Type B pancreatic cell (in vitro differentiated cells): ENCODE measurements around the gene KCTD19. TPM values are rescaled to one million over a fixed set of nuclear protein-coding genes. Genes with fewer than 3 reads are reported as not detected.
A peak's percentile ranks its signal among the peaks of the same experiment; 100 is the strongest.

Source experiments
- DNase-seq: peaks from one replicate; pipeline ENCODE4 v3.0.0; 2021; ENCODE audit warnings: mixed read lengths; ENCODE audit not compliant: unreplicated experiment; ENCODE audit errors: extremely low spot score
- H3K27ac Mint-ChIP-seq: 2 replicates; pipeline ENCODE4 v1.8.0; 2021; ENCODE audit warnings: mild to moderate bottlenecking, mixed read lengths
- H3K27me3 Mint-ChIP-seq: 2 replicates; pipeline ENCODE4 v1.8.0; 2021; ENCODE audit warnings: mixed read lengths
- H3K36me3 Mint-ChIP-seq: 2 replicates; pipeline ENCODE4 v1.8.0; 2021; ENCODE audit warnings: mixed read lengths
- H3K4me1 Mint-ChIP-seq: one replicate; pipeline ENCODE4 v1.8.0; 2021; ENCODE audit warnings: mixed read lengths; ENCODE audit not compliant: unreplicated experiment
- H3K4me3 Mint-ChIP-seq: 2 replicates; pipeline ENCODE4 v1.8.0; 2021; ENCODE audit warnings: mild to moderate bottlenecking, mixed read lengths
- H3K9me3 Mint-ChIP-seq: 2 replicates; pipeline ENCODE4 v1.8.0; 2021; ENCODE audit warnings: mixed read lengths
- CTCF ChIP-seq: fragments of 200-600 bp; sonication (generic); conservative IDR thresholded peaks from 2 replicates; pipeline ENCODE4 v1.5.0; 2021; ENCODE audit warnings: antibody characterized with exemption, mild to moderate bottlenecking
- total RNA-seq: library from RNA; stranded (reverse); gene quantifications from 2 replicates; pipeline ENCODE4 v1.2.1, GENCODE V29; 2021; ENCODE audit warnings: low replicate concordance

KCTD19 gene
- total RNA-seq, 1 donor from 2014 or later = 0.56 TPM

GRCh38 chr16:67248401-67249177 lies 78.0 kb downstream of the KCTD19 start, which contains the start of gene SLC9A5:
Gene SLC9A5, plus strand, starts transcription at chr16:67248979. Its CDS starts 36 bp downstream, at chr16:67249015.
- H3K4me3 Mint-ChIP-seq = peak within 1 kb of the TSS; percentile 87
- peaks cover 40% of the 10 kb centered on the region for H3K27me3 Mint-ChIP-seq
- peak; percentile 42 for TF ChIP-seq CTCF
- H3K36me3 Mint-ChIP-seq = no peaks in the 10 kb centered on the region
- H3K9me3 Mint-ChIP-seq = no peaks in the 10 kb centered on the region
- H3K27ac Mint-ChIP-seq = peak within 1 kb of the TSS; percentile 89
- peaks cover 22% of the 10 kb centered on the region for H3K4me1 Mint-ChIP-seq
- DNase-seq = no peak

GRCh38 chr16:67248073-67248400 lies 78.5 kb downstream of the KCTD19 start:
- DNase-seq = no peak
- Mint-ChIP-seq H3K4me3 (peak overlapping the region; percentile 84), H3K4me1 (peaks cover 22% of the 10 kb centered on the region), H3K36me3 (no peaks in the 10 kb centered on the region), H3K27ac (peak overlapping the region; percentile 89), H3K27me3 (peaks cover 40% of the 10 kb centered on the region), H3K9me3 (no peaks in the 10 kb centered on the region)
- TF ChIP-seq CTCF = no peak

- TF ChIP-seq CTCF = peak; percentile 40
- Mint-ChIP-seq H3K4me3 (peak within 1 kb of the TSS; percentile 84), H3K27ac (peak within 1 kb of the TSS; percentile 89), H3K36me3 (no peaks in the 10 kb centered on the region), H3K4me1 (peaks cover 25% of the 10 kb centered on the region), H3K27me3 (peaks cover 38% of the 10 kb centered on the region), H3K9me3 (no peaks in the 10 kb centered on the region)
- DNase-seq = peak; percentile 97
These were observed 79.1 kb downstream of the KCTD19 start, which contains the start of gene FHOD1 for GRCh38 chr16:67247192-67248072. Gene FHOD1, minus strand, starts transcription at chr16:67247481. Its CDS starts 71 bp downstream, at chr16:67247410.

GRCh38 chr16:67246756-67247191 lies 79.8 kb downstream of the KCTD19 start:
- TF ChIP-seq CTCF = no peak
- Mint-ChIP-seq H3K27me3 (peaks cover 35% of the 10 kb centered on the region), H3K9me3 (no peaks in the 10 kb centered on the region), H3K27ac (peak overlapping the region; percentile 89), H3K4me1 (peaks cover 26% of the 10 kb centered on the region), H3K36me3 (no peaks in the 10 kb centered on the region), H3K4me3 (peak overlapping the region; percentile 84)
- DNase-seq = no peak

GRCh38 chr16:67246081-67246755 lies 80.3 kb downstream of the KCTD19 start:
- H3K4me1 Mint-ChIP-seq = peaks cover 31% of the 10 kb centered on the region
- H3K4me3 Mint-ChIP-seq = peak overlapping the region; percentile 84
- H3K27me3 Mint-ChIP-seq = peaks cover 32% of the 10 kb centered on the region
- H3K27ac Mint-ChIP-seq = peak overlapping the region; percentile 89
- DNase-seq = peak; percentile 89
- H3K9me3 Mint-ChIP-seq = no peaks in the 10 kb centered on the region
- H3K36me3 Mint-ChIP-seq = no peaks in the 10 kb centered on the region
- peak; percentile 55 for TF ChIP-seq CTCF
